Fibroblast of peridontal ligament (primary cell): ENCODE results near the gene COL15A1.
A peak's percentile ranks its signal among the peaks of the same experiment; 100 is the strongest.

Experiments used
- DNase-seq: peaks from one replicate; pipeline ENCODE4 v3.0.0-alpha.2; 2010; ENCODE audit errors: extremely low read depth

Gene COL15A1

DNA sequence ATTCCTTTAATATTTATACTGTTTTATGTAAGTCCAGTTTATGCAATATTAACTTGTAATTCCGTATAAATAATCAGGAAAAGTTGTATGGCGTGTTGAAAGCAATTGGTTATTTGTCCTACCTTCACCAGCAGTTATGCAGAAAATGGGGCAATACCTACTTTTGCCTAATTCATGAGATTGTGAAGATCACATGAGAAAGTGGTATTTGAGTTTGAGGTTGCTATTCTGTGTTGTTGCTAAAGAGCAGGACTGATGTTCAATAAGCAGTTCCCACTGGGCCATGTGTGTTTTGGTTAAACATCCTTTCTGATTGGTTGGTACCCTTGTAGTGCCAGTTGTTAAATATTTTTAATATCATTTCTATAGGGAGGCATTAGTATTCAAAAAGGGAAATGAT, 164.4 kb downstream of the COL15A1 start:
- no peak for DNase-seq

DNA sequence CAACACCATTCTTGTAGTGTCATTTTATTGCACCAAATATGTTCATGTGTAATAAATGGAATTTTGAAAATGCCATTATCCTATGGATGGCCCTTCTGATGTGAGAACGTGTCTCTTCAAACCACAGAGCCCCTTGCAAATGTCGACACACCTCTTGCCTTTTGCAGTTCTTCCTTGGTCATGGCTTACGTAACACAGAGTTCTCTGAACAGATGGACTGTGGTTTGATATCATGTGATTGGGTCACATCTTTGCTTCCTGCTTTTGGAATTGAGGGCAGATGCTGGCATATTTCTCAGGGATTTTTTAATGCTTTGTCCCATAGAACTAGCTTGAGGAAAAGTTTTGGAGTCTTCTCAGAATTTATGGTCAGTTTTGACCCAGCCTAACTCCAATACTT, 165.8 kb downstream of the COL15A1 start:
- peak; percentile 84 for DNase-seq

- DNase-seq: no peak
Measured at GRCh38 chr9:99112750-99113413, 169.2 kb downstream of the COL15A1 start.

GRCh38 chr9:99113414-99114048, 169.8 kb downstream of the COL15A1 start:
- no peak for DNase-seq

DNA sequence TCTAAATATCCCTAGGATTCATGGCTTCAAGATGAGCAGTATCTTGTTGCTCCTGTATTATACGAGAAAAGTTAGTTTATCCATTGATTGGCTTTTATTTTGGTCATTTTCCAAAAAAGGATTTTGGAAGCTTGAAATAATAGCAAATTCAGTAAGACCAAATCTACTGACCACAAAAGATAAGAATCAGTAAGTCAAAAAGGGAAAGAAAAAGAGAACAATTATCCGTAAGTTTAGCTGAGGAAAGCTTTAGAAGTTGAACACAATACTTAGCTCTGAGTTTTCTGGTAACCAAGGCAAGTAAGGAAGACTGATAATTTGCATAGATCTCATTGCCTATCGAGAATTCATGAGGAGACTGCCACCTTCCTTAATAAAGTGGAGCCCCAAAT, 170.3 kb downstream of the COL15A1 start:
- DNase-seq: no peak

GRCh38 chr9:99114846-99115500, 171.3 kb downstream of the COL15A1 start:
- DNase-seq: no peak

DNA sequence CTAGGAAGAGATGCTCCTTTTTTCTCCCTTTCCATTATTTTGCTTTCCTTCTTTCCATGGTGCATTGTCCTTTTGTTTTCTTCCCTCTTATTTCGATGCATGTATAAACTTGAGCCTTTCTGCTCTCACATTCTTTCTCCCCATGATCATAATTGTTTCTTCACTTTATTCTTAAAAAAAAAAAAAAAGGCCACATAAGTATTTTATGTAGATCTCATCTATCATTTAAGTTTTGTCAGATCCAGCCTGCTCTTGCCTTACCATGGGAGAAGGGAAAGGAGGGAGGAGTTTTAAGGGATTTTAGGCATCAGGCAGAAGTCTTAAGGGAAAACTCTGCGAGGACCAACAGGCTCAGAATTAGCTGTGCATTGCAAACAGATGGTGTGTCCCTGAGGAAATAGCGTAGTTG, 172.3 kb downstream of the COL15A1 start:
- DNase-seq: no peak

GRCh38 chr9:99118782-99119466, 175.2 kb downstream of the COL15A1 start:
- no peak for DNase-seq

GRCh38 chr9:99119976-99120655, 176.4 kb downstream of the COL15A1 start:
- DNase-seq: no peak
